Measurements from ENCODE around the gene MYOZ2. TPM values are rescaled to one million over a fixed set of nuclear protein-coding genes. Genes with fewer than 3 reads are reported as not detected.

MYOZ2 gene
- total RNA-seq, 1 donor from 2014 or later: not detected

DNA sequence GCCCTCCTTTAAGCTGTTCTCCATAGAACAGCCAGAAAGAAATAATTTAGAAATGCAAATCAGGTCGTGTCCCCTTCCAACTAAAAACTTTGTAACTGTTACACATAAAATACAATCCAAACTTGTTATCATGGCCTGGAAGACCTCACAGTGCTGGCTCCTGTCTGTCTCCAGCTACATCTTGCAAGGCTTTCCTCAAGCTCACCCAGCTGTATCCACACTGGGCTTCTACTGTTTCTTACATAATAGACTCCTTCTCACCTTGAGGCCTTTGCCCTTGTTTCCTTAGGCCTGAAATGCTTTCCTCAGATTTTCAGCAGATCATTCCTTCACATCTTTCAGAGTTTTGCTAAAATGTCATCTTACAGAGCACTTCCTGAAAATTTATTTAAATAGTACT, 43.4 kb downstream of the MYOZ2 start:
- H3K27ac Mint-ChIP-seq: no peak overlapping the region
- no peaks in the 10 kb centered on the region for H3K9me3 Mint-ChIP-seq
- DNase-seq (ENCODE audit: low spot score): no peak
- no peaks in the 10 kb centered on the region for H3K4me1 Mint-ChIP-seq (ENCODE audit: low read depth)
- no peak overlapping the region for H3K4me3 Mint-ChIP-seq
- intact Hi-C loops (cut with micrococcal nuclease): no loop called here
- H3K27me3 Mint-ChIP-seq (ENCODE audit: insufficient read depth): peaks cover 7% of the 10 kb centered on the region
- no peaks in the 10 kb centered on the region for H3K36me3 Mint-ChIP-seq (ENCODE audit: low read depth)

DNA sequence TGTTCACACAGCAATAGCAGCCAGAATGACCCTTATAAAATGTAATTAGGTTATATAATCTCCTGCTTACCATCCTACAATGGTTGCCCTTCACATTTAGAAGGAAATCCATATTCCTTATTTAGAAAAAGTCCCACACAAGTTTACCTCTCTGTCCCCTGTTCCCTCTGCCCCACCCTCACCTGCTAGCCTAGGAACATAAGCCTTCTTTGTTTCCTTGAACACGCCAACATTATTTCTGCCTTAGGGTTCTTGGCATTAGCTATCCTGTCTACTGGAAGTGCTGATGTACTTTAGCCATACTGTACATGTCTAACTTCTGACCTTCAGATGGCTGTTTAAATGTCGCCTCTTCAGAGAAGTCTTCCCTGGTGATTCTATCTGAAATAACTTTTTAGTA, 48.5 kb downstream of the MYOZ2 start:
- DNase-seq (ENCODE audit: low spot score): no peak
- H3K9me3 Mint-ChIP-seq: no peaks in the 10 kb centered on the region
- no peak overlapping the region for H3K27ac Mint-ChIP-seq
- H3K36me3 Mint-ChIP-seq (ENCODE audit: low read depth): no peaks in the 10 kb centered on the region
- peaks cover 4% of the 10 kb centered on the region for H3K27me3 Mint-ChIP-seq (ENCODE audit: insufficient read depth)
- intact Hi-C loops (cut with micrococcal nuclease): no loop called here
- no peak overlapping the region for H3K4me3 Mint-ChIP-seq
- H3K4me1 Mint-ChIP-seq (ENCODE audit: low read depth): no peaks in the 10 kb centered on the region

DNA sequence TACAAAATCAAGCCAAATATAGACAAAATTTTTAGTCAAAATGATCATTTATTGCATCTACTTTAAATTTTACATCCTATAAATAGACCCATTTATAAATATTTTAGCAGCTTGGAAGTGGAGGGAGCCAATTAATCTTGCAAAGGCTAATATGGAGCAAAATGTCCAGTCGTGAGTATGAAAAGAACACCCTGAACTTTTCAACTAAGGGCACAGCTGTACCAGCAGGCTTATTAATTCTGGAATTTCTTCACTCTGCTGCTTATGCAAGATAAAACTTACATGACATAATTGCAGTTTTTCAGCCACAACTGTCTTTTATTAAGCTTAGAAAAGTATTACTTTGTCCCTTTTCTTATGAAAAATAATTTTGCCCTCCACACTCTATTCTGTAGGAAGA, 54.0 kb downstream of the MYOZ2 start:
- Mint-ChIP-seq H3K36me3 (ENCODE audit: low read depth) (no peaks in the 10 kb centered on the region), H3K4me1 (ENCODE audit: low read depth) (no peaks in the 10 kb centered on the region), H3K27me3 (ENCODE audit: insufficient read depth) (peaks cover 4% of the 10 kb centered on the region), H3K27ac (no peak overlapping the region), H3K4me3 (no peak overlapping the region), H3K9me3 (no peaks in the 10 kb centered on the region)
- intact Hi-C loops (cut with micrococcal nuclease): no loop called here
- no peak for DNase-seq (ENCODE audit: low spot score)

DNA sequence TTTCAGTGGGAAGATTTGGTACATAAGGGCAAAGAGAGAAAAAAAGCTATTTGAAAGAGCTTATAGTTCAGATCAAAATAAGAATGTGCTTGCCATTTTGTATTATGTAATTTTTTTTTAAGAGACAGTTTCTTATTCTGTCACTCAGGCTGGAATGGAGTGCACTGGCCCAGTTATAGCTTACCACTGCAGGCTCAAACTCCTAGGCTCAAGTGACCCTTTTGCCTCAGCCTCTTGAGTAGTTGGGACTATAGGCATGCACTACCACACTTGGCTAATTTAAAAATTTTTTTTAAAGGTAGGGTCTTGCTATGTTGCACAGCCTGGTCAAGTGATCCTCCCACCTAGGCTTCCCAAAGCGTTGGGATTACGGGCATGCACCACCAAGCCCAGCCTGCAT, 54.7 kb downstream of the MYOZ2 start:
- DNase-seq (ENCODE audit: low spot score): no peak
- peaks cover 4% of the 10 kb centered on the region for H3K27me3 Mint-ChIP-seq (ENCODE audit: insufficient read depth)
- no peak overlapping the region for H3K4me3 Mint-ChIP-seq
- H3K36me3 Mint-ChIP-seq (ENCODE audit: low read depth): no peaks in the 10 kb centered on the region
- no peaks in the 10 kb centered on the region for H3K4me1 Mint-ChIP-seq (ENCODE audit: low read depth)
- intact Hi-C loops (cut with micrococcal nuclease): no loop called here
- no peaks in the 10 kb centered on the region for H3K9me3 Mint-ChIP-seq
- no peak overlapping the region for H3K27ac Mint-ChIP-seq

DNA sequence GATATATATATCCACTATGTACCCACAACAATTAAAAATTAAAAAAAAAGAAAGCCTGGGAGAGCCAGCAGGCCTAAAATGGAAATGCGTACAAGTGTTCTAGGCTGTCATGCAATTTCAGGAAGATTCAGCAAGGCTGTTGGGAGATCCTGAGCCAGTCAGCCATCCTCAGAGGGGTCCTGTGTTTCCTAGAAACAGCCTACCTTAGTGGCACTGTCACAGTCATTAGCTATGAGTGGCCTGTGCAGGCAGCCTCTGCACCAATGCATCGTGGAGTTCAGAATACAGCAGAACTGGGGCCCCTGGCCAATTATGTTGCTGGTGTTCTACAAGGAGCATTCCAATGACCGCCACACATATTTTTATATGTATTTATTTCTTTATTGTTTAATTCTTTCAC, 55.9 kb downstream of the MYOZ2 start:
- no peak for DNase-seq (ENCODE audit: low spot score)
- Mint-ChIP-seq H3K27ac (no peak overlapping the region), H3K36me3 (ENCODE audit: low read depth) (no peaks in the 10 kb centered on the region), H3K9me3 (no peaks in the 10 kb centered on the region), H3K4me1 (ENCODE audit: low read depth) (no peaks in the 10 kb centered on the region), H3K27me3 (ENCODE audit: insufficient read depth) (peaks cover 2% of the 10 kb centered on the region), H3K4me3 (no peak overlapping the region)
- intact Hi-C loops (cut with micrococcal nuclease): no loop called here

DNA sequence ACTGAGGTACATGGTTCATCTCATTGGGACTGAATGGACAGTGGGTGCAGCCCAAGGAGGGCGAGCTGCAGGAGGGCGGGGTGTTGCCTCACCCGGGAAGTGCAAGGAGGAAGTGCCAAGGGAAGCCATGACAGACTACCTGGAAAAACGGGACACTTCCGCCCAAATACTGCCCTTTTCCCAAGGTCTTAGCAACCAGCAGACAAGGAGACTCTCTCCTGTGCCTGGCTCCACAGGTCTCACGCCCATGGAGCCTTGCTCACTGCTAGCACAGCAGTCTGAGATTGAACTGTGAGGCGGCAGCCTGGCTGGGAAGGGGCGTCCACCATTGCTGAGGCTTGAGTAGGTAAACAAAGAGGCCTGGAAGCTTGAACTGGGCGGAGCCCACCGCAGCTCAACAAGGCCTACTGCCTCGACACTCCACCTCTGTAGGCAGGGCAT, 62.2 kb downstream of the MYOZ2 start:
- DNase-seq (ENCODE audit: low spot score): no peak
- intact Hi-C loops (cut with micrococcal nuclease): no loop called here
- peaks cover 5% of the 10 kb centered on the region for H3K27me3 Mint-ChIP-seq (ENCODE audit: insufficient read depth)
- H3K27ac Mint-ChIP-seq: no peak overlapping the region
- H3K9me3 Mint-ChIP-seq: no peaks in the 10 kb centered on the region
- H3K4me1 Mint-ChIP-seq (ENCODE audit: low read depth): no peaks in the 10 kb centered on the region
- H3K4me3 Mint-ChIP-seq: no peak overlapping the region
- H3K36me3 Mint-ChIP-seq (ENCODE audit: low read depth): no peaks in the 10 kb centered on the region

DNA sequence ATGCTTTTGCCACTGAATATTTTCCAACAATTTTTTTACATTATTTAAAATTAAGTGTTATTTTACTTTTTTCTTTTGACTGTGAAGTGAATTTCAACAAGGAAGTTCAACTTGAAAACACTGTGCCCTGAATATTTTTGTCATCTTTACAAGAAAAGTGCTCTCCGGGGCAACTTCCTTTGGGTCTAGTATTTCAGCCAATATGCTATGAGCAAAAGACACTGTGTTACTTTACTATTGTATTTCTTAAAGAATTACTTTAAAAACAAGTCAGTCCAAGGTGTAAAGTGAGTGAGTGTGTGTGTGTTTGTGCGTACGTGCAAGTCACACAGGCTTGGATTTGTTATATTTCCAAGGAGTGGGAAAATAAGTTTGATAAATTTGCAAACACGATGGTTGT, 69.3 kb downstream of the MYOZ2 start:
- peaks cover 5% of the 10 kb centered on the region for H3K27me3 Mint-ChIP-seq (ENCODE audit: insufficient read depth)
- no peak overlapping the region for H3K27ac Mint-ChIP-seq
- H3K9me3 Mint-ChIP-seq: no peaks in the 10 kb centered on the region
- peaks cover 1% of the 10 kb centered on the region for H3K36me3 Mint-ChIP-seq (ENCODE audit: low read depth)
- peaks cover 14% of the 10 kb centered on the region for H3K4me1 Mint-ChIP-seq (ENCODE audit: low read depth)
- no peak for DNase-seq (ENCODE audit: low spot score)
- intact Hi-C loops (cut with micrococcal nuclease): no loop called here
- no peak overlapping the region for H3K4me3 Mint-ChIP-seq

DNA sequence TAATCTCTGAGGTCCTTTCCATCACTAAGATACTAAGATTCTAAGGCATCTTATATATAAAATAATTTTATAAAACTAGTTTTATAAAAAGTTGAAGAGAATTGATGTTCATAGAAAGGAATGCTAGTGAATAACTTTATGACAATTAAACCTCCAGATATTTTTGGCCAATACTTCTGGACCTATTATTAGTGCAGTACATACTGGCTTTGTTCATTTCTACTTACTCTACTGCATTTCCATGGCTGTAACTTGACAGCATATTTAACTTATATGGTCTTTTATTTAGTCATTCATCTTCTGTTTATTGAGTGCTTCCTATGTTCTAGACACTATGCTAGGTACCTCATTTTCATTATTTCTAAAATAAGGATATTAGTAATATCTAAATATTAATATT, 70.1 kb downstream of the MYOZ2 start:
- Mint-ChIP-seq H3K27me3 (ENCODE audit: insufficient read depth) (peaks cover 2% of the 10 kb centered on the region), H3K4me1 (ENCODE audit: low read depth) (peaks cover 18% of the 10 kb centered on the region), H3K36me3 (ENCODE audit: low read depth) (peaks cover 1% of the 10 kb centered on the region), H3K27ac (no peak overlapping the region), H3K9me3 (no peaks in the 10 kb centered on the region), H3K4me3 (no peak overlapping the region)
- DNase-seq (ENCODE audit: low spot score): no peak
- intact Hi-C loops (cut with micrococcal nuclease): no loop called here

DNA sequence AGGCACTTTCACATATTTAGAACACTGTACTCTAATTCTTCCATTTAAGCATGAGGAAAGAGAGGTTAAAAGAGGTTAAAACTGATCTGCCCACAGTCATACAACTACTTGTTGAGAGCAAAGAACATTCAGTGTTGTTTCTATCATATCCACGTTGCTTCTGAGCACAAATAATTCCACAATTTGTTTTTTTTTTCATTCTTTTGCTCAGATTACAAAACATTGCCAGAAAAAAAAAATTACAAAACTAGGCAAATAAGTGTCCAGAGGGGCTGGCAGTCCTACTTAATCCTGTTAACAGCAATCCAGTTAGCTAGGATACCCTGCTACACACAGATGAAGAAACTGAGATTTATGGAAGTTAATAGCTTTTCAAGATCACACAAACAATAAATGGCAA, 70.5 kb downstream of the MYOZ2 start:
- Mint-ChIP-seq H3K36me3 (ENCODE audit: low read depth) (peaks cover 1% of the 10 kb centered on the region), H3K4me3 (no peak overlapping the region), H3K4me1 (ENCODE audit: low read depth) (peaks cover 23% of the 10 kb centered on the region), H3K27ac (no peak overlapping the region), H3K27me3 (ENCODE audit: insufficient read depth) (peaks cover 5% of the 10 kb centered on the region), H3K9me3 (no peaks in the 10 kb centered on the region)
- DNase-seq (ENCODE audit: low spot score): no peak
- intact Hi-C loops (cut with micrococcal nuclease): no loop called here

DNA sequence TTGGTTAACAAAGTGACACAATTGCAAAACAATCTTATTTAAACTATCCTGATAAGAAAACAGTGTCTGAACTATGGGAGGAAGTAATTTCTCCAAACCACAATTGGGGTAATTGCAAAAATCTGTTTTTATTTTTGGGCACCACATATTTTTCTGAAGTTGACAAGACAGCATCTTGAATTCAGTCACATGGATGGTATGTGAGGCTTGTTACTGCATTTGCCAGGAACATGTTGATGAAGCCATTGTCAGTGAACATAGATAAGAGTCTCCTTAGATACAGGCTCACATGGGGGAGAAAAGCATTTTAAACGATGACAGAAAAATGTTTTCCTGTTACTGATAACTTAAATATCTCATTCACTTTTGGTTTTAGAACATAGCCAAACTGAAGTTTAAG, 71.4 kb downstream of the MYOZ2 start:
- Mint-ChIP-seq H3K4me3 (no peak overlapping the region), H3K9me3 (no peaks in the 10 kb centered on the region), H3K36me3 (ENCODE audit: low read depth) (peaks cover 1% of the 10 kb centered on the region), H3K27ac (no peak overlapping the region), H3K4me1 (ENCODE audit: low read depth) (peaks cover 32% of the 10 kb centered on the region), H3K27me3 (ENCODE audit: insufficient read depth) (peaks cover 7% of the 10 kb centered on the region)
- intact Hi-C loops (cut with micrococcal nuclease): no loop called here
- no peak for DNase-seq (ENCODE audit: low spot score)

DNA sequence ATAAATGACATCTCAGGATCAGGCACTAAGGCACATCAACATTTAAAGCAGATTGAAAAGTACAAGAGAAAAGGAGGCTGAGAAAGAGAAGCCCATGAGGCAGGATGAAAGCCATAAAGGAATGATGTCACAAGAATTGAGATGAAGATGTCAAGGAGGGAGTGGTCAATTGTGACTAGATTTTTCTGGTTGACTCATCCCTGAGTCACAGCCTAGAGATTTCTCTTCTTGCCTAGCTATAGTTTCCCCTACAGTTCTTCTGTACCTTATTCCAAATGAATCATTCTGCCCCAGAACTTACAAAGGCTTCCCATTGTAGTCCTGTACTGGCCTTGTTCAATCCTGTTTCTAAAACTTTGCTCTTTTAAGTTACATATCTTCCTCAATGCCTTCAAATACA, 73.4 kb downstream of the MYOZ2 start:
- H3K4me3 Mint-ChIP-seq: peak overlapping the region; percentile 20
- DNase-seq (ENCODE audit: low spot score): peak; percentile 9

DNA sequence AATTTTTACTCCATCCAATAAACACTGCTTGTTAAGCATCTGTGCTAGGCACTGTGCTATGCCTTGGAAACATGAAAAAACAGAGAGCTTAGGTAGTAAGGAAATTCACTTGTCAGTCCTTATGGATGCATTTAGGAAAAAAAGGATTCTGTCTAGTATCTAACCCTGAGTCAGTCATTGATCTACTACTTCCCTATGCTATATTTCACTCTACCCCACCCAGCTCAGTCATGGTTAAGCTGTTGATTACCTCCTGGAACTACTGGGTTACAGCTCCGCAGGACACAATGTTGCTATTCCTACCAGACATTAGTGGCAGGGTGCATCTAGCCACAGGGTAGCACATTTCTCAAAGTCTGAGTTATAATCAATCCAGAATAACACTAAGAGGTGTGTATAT, 74.0 kb downstream of the MYOZ2 start:
- peak overlapping the region; percentile 69 for H3K27ac Mint-ChIP-seq
- peaks cover 1% of the 10 kb centered on the region for H3K36me3 Mint-ChIP-seq (ENCODE audit: low read depth)
- intact Hi-C loops (cut with micrococcal nuclease): loop anchor here (1.0 kb wide), 3 partner anchors 56 to 245 kb away; no protein-coding TSS in a partner anchor
- DNase-seq (ENCODE audit: low spot score): no peak
- H3K4me3 Mint-ChIP-seq: no peak overlapping the region
- peaks cover 39% of the 10 kb centered on the region for H3K4me1 Mint-ChIP-seq (ENCODE audit: low read depth)
- no peaks in the 10 kb centered on the region for H3K9me3 Mint-ChIP-seq
- H3K27me3 Mint-ChIP-seq (ENCODE audit: insufficient read depth): peaks cover 7% of the 10 kb centered on the region

More for the DNA sequence above, 73.4 kb downstream of the MYOZ2 start:
- Mint-ChIP-seq H3K4me1 (ENCODE audit: low read depth) (peaks cover 39% of the 10 kb centered on the region), H3K9me3 (no peaks in the 10 kb centered on the region), H3K27ac (peak overlapping the region; percentile 69), H3K27me3 (ENCODE audit: insufficient read depth) (peaks cover 7% of the 10 kb centered on the region), H3K36me3 (ENCODE audit: low read depth) (peaks cover 1% of the 10 kb centered on the region)
- intact Hi-C loops (cut with micrococcal nuclease): loop anchor here (1.0 kb wide), 3 partner anchors 56 to 245 kb away; no protein-coding TSS in a partner anchor

DNA sequence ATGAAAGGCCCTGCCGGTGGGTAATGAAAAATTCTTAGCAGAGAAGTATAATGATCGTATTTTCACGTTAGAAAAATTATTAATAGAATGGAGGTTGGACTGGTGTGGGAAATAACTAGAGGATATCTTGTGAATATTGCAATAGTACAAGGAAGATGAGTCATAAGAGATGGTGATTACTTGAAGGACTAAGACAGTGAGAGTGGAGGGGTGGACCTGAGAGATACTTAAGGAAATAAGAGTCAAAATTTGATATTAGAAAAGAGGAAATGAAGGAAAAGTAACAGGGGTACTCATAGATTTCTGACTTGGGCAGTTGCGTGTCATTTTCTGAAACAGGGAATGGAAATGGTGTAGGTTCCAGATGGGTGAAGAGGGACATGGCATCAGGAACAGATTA, 75.1 kb downstream of the MYOZ2 start:
- no peak overlapping the region for H3K27ac Mint-ChIP-seq
- no peak for DNase-seq (ENCODE audit: low spot score)
- H3K36me3 Mint-ChIP-seq (ENCODE audit: low read depth): peaks cover 1% of the 10 kb centered on the region
- peak overlapping the region; percentile 58 for H3K4me3 Mint-ChIP-seq
- intact Hi-C loops (cut with micrococcal nuclease): loop anchor here (5.0 kb wide), 1 partner anchor 228 kb away; no protein-coding TSS in a partner anchor
- peaks cover 7% of the 10 kb centered on the region for H3K27me3 Mint-ChIP-seq (ENCODE audit: insufficient read depth)
- H3K4me1 Mint-ChIP-seq (ENCODE audit: low read depth): peaks cover 39% of the 10 kb centered on the region
- no peaks in the 10 kb centered on the region for H3K9me3 Mint-ChIP-seq

DNA sequence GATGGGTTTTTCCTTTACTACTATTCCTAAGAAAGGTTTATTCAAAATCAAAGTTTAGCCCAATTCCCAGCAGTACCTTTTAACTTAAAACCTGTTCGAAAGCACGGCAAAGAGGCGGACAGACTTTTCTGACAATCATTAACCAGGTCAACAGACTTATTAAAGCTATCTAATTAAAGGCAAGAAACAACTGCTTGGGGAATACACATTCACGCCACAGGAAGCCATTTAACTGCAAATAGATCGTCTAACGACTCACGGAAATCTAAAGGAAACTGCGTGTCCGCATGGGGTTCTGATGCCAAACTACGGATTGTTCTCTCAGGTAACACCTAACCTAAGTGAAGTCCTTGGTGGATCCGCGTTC, 76.2 kb downstream of the MYOZ2 start:
- no peaks in the 10 kb centered on the region for H3K9me3 Mint-ChIP-seq
- peaks cover 1% of the 10 kb centered on the region for H3K36me3 Mint-ChIP-seq (ENCODE audit: low read depth)
- peak overlapping the region; percentile 95 for H3K27ac Mint-ChIP-seq
- peaks cover 39% of the 10 kb centered on the region for H3K4me1 Mint-ChIP-seq (ENCODE audit: low read depth)
- peak overlapping the region; percentile 95 for H3K4me3 Mint-ChIP-seq
- peaks cover 7% of the 10 kb centered on the region for H3K27me3 Mint-ChIP-seq (ENCODE audit: insufficient read depth)
- intact Hi-C loops (cut with micrococcal nuclease): loop anchor here (1.0 to 5.0 kb wide), 7 partner anchors 26 to 527 kb away; partner anchors contain the start of genes METTL14 and SEC24D
- DNase-seq (ENCODE audit: low spot score): no peak
